ENCODE measurements around the gene LRRTM4. TPM values are rescaled to one million over a fixed set of nuclear protein-coding genes. Genes with fewer than 3 reads are reported as not detected.
"Not testable (repeated sequence)": the region's sequence is repeated elsewhere in the genome, so short reads cannot be mapped to it uniquely, and the experiment has no call there.

The LRRTM4 gene
- total RNA-seq, 4 donors from 2014 or later = 0.09 to 1.1 (median 0.61) TPM

DNA sequence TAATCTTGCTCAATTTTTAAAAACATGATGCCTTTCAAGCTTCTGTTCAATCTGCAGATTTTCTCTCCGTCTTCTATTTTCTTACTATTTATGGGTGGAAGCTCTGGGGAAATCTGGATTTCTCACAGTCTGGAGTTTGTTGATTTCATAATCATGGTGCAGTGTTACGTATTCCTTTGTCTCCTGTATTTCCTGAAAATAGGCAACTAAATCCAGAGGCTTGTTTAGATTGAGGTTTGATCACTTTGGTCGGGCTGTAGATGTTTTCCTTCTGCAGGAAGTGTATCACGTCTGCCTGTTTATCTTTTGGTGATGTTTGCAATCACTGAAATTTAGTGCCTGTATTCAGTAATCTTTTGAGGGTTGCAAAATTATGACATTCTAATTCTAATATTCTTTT lies 487.7 kb downstream of the LRRTM4 start:
- intact Hi-C loops (cut with DNase I; ENCODE audit: low total_unique reads) = no loop called here
- no peak for TF ChIP-seq POLR2A (IDR thresholded peaks at IDR 0.05)
- TF ChIP-seq, protein P1, sequence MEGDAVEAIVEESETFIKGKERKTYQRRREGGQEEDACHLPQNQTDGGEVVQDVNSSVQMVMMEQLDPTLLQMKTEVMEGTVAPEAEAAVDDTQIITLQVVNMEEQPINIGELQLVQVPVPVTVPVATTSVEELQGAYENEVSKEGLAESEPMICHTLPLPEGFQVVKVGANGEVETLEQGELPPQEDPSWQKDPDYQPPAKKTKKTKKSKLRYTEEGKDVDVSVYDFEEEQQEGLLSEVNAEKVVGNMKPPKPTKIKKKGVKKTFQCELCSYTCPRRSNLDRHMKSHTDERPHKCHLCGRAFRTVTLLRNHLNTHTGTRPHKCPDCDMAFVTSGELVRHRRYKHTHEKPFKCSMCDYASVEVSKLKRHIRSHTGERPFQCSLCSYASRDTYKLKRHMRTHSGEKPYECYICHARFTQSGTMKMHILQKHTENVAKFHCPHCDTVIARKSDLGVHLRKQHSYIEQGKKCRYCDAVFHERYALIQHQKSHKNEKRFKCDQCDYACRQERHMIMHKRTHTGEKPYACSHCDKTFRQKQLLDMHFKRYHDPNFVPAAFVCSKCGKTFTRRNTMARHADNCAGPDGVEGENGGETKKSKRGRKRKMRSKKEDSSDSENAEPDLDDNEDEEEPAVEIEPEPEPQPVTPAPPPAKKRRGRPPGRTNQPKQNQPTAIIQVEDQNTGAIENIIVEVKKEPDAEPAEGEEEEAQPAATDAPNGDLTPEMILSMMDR (IDR thresholded peaks at IDR 0.05 in 4 of 5, conservative IDR thresholded peaks at IDR 0.05 in 1 of 5) = no peak
- Histone ChIP-seq H3K9me3 (no peaks in the 10 kb centered on the region), H3K4me1 (no peaks in the 10 kb centered on the region), H3K4me3 (no peak overlapping the region), H3K27ac (no peak overlapping the region), H3K27me3 (no peaks in the 10 kb centered on the region), H3K36me3 (no peaks in the 10 kb centered on the region)
- ATAC-seq (no peak), DNase-seq (no peak)
- in situ Hi-C loops (cut with MboI; ENCODE audit: low sequenced_read_pairs in 4 of 4) = no loop called here

DNA sequence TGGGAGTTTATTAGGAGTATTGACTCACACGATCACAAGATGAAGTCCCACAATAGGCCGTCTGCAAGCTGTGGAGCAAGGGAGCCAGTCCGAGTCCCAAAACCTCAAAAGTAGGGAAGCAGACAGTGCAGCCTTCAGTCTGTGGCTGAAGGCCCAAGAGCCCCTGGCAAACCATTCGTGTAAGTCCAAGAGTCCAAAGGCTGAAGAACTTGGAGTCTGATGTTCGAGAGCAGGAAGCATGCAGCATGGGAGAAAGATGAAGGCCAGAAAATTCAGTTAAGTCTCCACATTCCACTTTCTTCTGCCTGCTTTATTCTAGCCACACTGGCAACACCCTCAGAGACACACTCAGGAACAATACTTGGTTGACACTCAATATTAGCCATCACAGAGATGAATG lies 492.9 kb downstream of the LRRTM4 start:
- ATAC-seq; intact Hi-C loops (cut with DNase I; ENCODE audit: low total_unique reads); H3K4me3 ChIP-seq; H3K4me1 ChIP-seq; H3K36me3 ChIP-seq; H3K9me3 ChIP-seq; H3K27ac ChIP-seq; in situ Hi-C loops (cut with MboI; ENCODE audit: low sequenced_read_pairs in 4 of 4); DNase-seq; H3K27me3 ChIP-seq: not testable (repeated sequence)

DNA sequence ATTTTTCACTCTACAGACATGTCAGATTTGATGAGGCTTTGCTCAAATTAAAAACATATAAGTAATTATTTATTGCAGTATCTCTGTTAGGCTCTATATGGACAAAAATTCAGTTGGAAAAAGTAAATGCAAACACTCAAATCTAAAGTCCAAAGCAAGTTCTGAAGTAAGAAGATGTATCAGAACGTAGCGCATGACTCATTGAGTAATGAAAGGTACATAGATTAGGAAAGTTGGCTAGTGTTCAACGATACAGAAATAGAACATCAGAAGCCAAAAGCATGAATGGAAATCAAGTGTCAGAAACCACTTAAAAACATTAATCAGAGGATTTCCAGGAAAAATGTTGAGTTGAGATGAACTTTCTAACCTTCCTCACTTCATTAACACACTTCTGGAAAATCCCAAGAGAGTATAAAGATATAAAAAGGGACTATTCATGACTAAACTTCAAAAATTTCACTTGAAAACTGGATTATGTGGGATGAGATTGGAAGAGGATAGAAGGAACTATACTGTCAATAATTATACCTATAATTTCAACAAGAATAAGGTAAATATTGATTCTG lies 494.1 kb downstream of the LRRTM4 start:
- Histone ChIP-seq H3K4me3 (no peak overlapping the region), H3K4me1 (no peaks in the 10 kb centered on the region), H3K27me3 (no peaks in the 10 kb centered on the region), H3K9me3 (no peaks in the 10 kb centered on the region), H3K27ac (no peak overlapping the region), H3K36me3 (no peaks in the 10 kb centered on the region)
- DNase-seq = no peak
- intact Hi-C loops (cut with DNase I; ENCODE audit: low total_unique reads) = no loop called here
- TF ChIP-seq POLR2A (IDR thresholded peaks at IDR 0.05) = no peak
- TF ChIP-seq, protein P1 (IDR thresholded peaks at IDR 0.05 in 4 of 5, conservative IDR thresholded peaks at IDR 0.05 in 1 of 5) = no peak
- in situ Hi-C loops (cut with MboI; ENCODE audit: low sequenced_read_pairs in 4 of 4) = no loop called here
- ATAC-seq = no peak

DNA sequence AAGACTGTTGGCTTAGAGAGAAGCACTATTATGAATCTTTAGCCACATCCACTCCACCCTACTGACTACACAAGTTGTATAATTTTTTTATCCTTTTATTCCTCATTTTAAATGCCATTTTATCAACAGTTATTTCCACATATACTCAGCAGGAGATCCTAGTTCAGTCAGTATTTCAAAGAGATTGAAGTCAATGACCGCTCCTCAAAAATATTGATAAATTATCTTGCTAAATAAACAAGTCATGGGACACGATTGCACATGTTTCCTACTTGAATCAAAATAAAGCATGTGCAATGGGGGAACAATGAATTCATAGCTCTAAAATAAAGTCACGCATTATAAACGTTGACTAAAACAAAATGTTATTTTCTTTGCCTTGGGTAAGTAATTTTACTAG lies 496.5 kb downstream of the LRRTM4 start:
- TF ChIP-seq POLR2A (IDR thresholded peaks at IDR 0.05) = no peak
- TF ChIP-seq, protein P1 (IDR thresholded peaks at IDR 0.05 in 4 of 5, conservative IDR thresholded peaks at IDR 0.05 in 1 of 5) = no peak
- Histone ChIP-seq H3K4me1 (no peaks in the 10 kb centered on the region), H3K27me3 (no peaks in the 10 kb centered on the region), H3K27ac (no peak overlapping the region), H3K36me3 (no peaks in the 10 kb centered on the region), H3K9me3 (no peaks in the 10 kb centered on the region), H3K4me3 (no peak overlapping the region)
- DNase-seq (no peak), ATAC-seq (no peak)
- intact Hi-C loops (cut with DNase I; ENCODE audit: low total_unique reads) = no loop called here
- in situ Hi-C loops (cut with MboI; ENCODE audit: low sequenced_read_pairs in 4 of 4) = no loop called here

DNA sequence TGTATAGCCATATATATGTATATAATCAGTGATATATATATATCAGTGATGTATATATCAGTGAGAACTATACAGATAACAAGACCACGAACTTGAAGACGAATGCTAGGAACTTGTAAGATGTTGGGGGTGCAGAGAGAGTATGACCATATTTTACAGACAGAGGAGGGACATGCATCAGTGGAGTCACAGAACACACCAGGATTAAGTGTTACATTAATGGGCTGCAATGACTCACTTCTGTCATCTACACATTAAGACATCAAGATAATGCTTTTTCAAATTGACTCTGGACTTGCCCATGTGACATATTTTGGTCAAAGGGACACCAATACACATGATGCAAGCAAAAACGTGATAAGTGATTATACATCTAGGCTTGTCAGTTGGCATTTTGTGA lies 501.0 kb downstream of the LRRTM4 start:
- ATAC-seq = no peak
- no peaks in the 10 kb centered on the region for H3K9me3 ChIP-seq
- no peaks in the 10 kb centered on the region for H3K36me3 ChIP-seq
- no peak for DNase-seq
- no peak for TF ChIP-seq POLR2A (IDR thresholded peaks at IDR 0.05)
- TF ChIP-seq, protein P1 (IDR thresholded peaks at IDR 0.05 in 4 of 5, conservative IDR thresholded peaks at IDR 0.05 in 1 of 5) = no peak
- intact Hi-C loops (cut with DNase I; ENCODE audit: low total_unique reads) = no loop called here
- H3K4me3 ChIP-seq = no peak overlapping the region
- no peaks in the 10 kb centered on the region for H3K27me3 ChIP-seq
- H3K4me1 ChIP-seq = no peaks in the 10 kb centered on the region
- in situ Hi-C loops (cut with MboI; ENCODE audit: low sequenced_read_pairs in 4 of 4) = no loop called here
- no peak overlapping the region for H3K27ac ChIP-seq

Measured in gastrocnemius medialis (tissue), 4 donors.